Measurements from ENCODE around the gene MEOX2. TPM values are rescaled to one million over a fixed set of nuclear protein-coding genes. Genes with fewer than 3 reads are reported as not detected.

MEOX2 gene
- total RNA-seq, 4 donors from 2014 or later: 0.80 to 3.3 (median 1.3) TPM; not detected in 1

GRCh38 chr7:15680446-15680845 is 6.0 kb downstream of the MEOX2 start:
- Histone ChIP-seq H3K36me3 (no peaks in the 10 kb centered on the region), H3K4me3 (no peak overlapping the region), H3K9me3 (no peaks in the 10 kb centered on the region), H3K27me3 (no peaks in the 10 kb centered on the region), H3K4me1 (peaks cover 0 to 8% (median 0%) of the 10 kb centered on the region in 4 donors), H3K27ac (no peak overlapping the region)
- TF ChIP-seq POLR2A (IDR thresholded peaks at IDR 0.05) (no peak), CTCF (IDR thresholded peaks at IDR 0.05) (no peak)
- DNase-seq: no peak

GRCh38 chr7:15679306-15679705 is 7.2 kb downstream of the MEOX2 start:
- Histone ChIP-seq H3K4me1 (no peaks in the 10 kb centered on the region), H3K27me3 (no peaks in the 10 kb centered on the region)

GRCh38 chr7:15678653-15679052 is 7.8 kb downstream of the MEOX2 start:
- no peak overlapping the region for H3K27ac ChIP-seq
- no peaks in the 10 kb centered on the region for H3K4me1 ChIP-seq
- no peak for DNase-seq

More at GRCh38 chr7:15679306-15679705, 7.2 kb downstream of the MEOX2 start:
- TF ChIP-seq CTCF (IDR thresholded peaks at IDR 0.05) (no peak), POLR2A (IDR thresholded peaks at IDR 0.05) (no peak)
- Histone ChIP-seq H3K27ac (no peak overlapping the region), H3K36me3 (no peaks in the 10 kb centered on the region), H3K4me3 (no peak overlapping the region), H3K9me3 (no peaks in the 10 kb centered on the region)
- no peak for DNase-seq

GRCh38 chr7:15675379-15675778 is 11.1 kb downstream of the MEOX2 start:
- Histone ChIP-seq H3K27me3 (no peaks in the 10 kb centered on the region), H3K27ac (no peak overlapping the region), H3K4me1 (no peaks in the 10 kb centered on the region), H3K4me3 (no peak overlapping the region), H3K9me3 (no peaks in the 10 kb centered on the region), H3K36me3 (no peaks in the 10 kb centered on the region)
- TF ChIP-seq POLR2A (IDR thresholded peaks at IDR 0.05): no peak
- no peak for TF ChIP-seq CTCF (IDR thresholded peaks at IDR 0.05)
- DNase-seq: no peak

More at GRCh38 chr7:15678653-15679052, 7.8 kb downstream of the MEOX2 start:
- TF ChIP-seq CTCF (IDR thresholded peaks at IDR 0.05): no peak
- TF ChIP-seq POLR2A (IDR thresholded peaks at IDR 0.05): no peak
- Histone ChIP-seq H3K27me3 (no peaks in the 10 kb centered on the region), H3K4me3 (no peak overlapping the region), H3K36me3 (no peaks in the 10 kb centered on the region), H3K9me3 (no peaks in the 10 kb centered on the region)

- H3K27ac ChIP-seq: no peak overlapping the region
- no peaks in the 10 kb centered on the region for H3K27me3 ChIP-seq
- H3K9me3 ChIP-seq: no peaks in the 10 kb centered on the region
- no peak for DNase-seq
- no peaks in the 10 kb centered on the region for H3K36me3 ChIP-seq
- H3K4me1 ChIP-seq: no peaks in the 10 kb centered on the region
- TF ChIP-seq CTCF (IDR thresholded peaks at IDR 0.05): no peak
- no peak for TF ChIP-seq POLR2A (IDR thresholded peaks at IDR 0.05)
- no peak overlapping the region for H3K4me3 ChIP-seq
Observed at GRCh38 chr7:15674586-15674985, 11.9 kb downstream of the MEOX2 start.

All from Peyer's patch (tissue), 4 donors.